Esophagus (tissue), 2 donors: ENCODE results near the gene SALL1. TPM values are rescaled to one million over a fixed set of nuclear protein-coding genes. Genes with fewer than 3 reads are reported as not detected.

Experiments used
- H3K27ac ChIP-seq, 2 donors: one replicate each; pipeline ENCODE4 v1.5.1; 2013; ENCODE audit warnings: low read depth in 2 of 2, mild to moderate bottlenecking in 2 of 2, inconsistent platforms in 1 of 2, low read length in 1 of 2, moderate library complexity in 1 of 2
- H3K27me3 ChIP-seq, 2 donors: one replicate each; pipeline ENCODE4 v1.6.1; 2013; ENCODE audit warnings: low read length in 2 of 2, control low read depth in 1 of 2, mild to moderate bottlenecking in 1 of 2; ENCODE audit not compliant: insufficient read depth in 2 of 2, control insufficient read depth in 1 of 2
- H3K36me3 ChIP-seq, 2 donors: one replicate each; pipeline ENCODE4 v1.6.1; 2013; ENCODE audit warnings: low read length in 1 of 2; ENCODE audit not compliant: control insufficient read depth in 2 of 2, insufficient read depth in 2 of 2
- H3K4me1 ChIP-seq, 2 donors: one replicate each; pipeline ENCODE4 v1.6.1; 2013; ENCODE audit warnings: low read length in 1 of 2; ENCODE audit not compliant: control insufficient read depth in 2 of 2, insufficient read depth in 2 of 2
- H3K4me3 ChIP-seq, 2 donors: one replicate each; pipeline ENCODE4 v1.5.1; 2013; ENCODE audit warnings: low read length in 2 of 2, mild to moderate bottlenecking in 2 of 2, low read depth in 1 of 2, moderate library complexity in 1 of 2
- H3K9me3 ChIP-seq, 2 donors: one replicate each; pipeline ENCODE4 v1.6.1; 2013; ENCODE audit warnings: mild to moderate bottlenecking in 2 of 2, low read depth in 1 of 2, low read length in 1 of 2, moderate library complexity in 1 of 2; ENCODE audit not compliant: control insufficient read depth in 2 of 2, insufficient read depth in 1 of 2
- WGBS, 2 donors: extraction: QIAGEN DNeasy Blood & Tissue Kit; methylation state at CpG; one replicate each; pipeline ENCODE4 v1.1.7; 2013; 5-methylcytosine and 5-hydroxymethylcytosine counted together
- polyA plus RNA-seq, 2 donors: library from polyadenylated mRNA; stranded (reverse); fragments of 200-250 nt; gene quantifications; one replicate each; pipeline ENCODE4 v1.2.3, GENCODE V29; 2013
- donor health status: healthy with polysubstance abuse.
- donor health status: Bipolar disorder and iron deficiency.

The SALL1 gene
- polyA plus RNA-seq, 2 donors: 0.02 TPM

DNA sequence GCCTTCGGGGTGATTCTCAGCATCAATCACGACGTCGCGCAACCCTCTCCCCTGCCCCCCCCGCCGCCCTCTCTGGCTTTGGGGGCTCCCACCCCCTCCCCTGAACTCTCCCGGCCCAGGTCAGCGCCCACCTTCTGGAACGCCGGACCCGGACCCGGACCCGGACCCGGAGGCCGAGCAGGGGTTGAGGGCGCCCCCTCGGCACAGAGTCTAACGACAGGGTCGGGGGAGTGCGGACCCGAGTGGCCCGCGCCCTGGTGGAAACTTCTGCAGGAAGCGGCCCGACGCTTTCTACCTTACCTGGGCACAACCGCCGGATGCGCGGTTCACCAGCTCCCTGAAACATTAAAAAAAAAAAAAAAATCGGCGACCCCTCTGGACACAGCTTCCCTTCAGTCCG is 16.2 kb downstream of the SALL1 start:
- H3K9me3 ChIP-seq: no peaks in the 10 kb centered on the region
- H3K27ac ChIP-seq: no peak overlapping the region
- WGBS, 2 donors: 36 to 37% methylated on average over 32 to 34 of the region's 34 CpGs
- H3K36me3 ChIP-seq: no peaks in the 10 kb centered on the region
- peaks cover 0 to 8% of the 10 kb centered on the region in 2 donors for H3K27me3 ChIP-seq
- H3K4me1 ChIP-seq: no peaks in the 10 kb centered on the region
- no peak overlapping the region for H3K4me3 ChIP-seq

DNA sequence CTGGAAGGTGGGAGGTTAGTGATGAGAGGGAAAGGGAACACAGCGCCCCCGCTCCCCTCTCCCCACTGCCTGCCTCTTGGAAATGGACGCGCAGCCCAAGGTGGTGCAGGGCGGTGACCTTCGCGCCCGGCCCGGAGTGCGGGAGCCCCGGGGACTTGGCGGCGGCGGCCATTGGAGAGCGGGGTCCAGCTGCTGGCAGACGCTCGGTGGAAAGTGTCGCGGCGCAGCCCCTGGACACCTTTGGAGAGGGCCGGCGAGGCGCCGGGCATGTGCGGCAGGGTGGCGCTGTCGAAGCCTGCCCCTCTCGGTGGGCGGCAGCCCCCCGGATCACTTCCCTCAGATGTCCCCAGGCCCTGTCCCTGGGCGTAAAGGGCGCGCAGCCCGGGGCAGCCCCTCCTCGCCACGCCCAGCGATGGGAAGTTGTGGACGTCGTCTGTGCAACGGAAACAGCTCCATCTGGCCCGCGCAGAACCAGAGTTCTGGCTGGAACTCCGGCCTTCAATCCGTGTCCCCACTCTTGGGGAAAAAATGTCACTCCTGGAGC is 16.7 kb downstream of the SALL1 start:
- WGBS, 2 donors: 6% methylated on average over 44 of the region's 44 CpGs
- Histone ChIP-seq H3K4me3 (no peak overlapping the region), H3K9me3 (no peaks in the 10 kb centered on the region), H3K4me1 (no peaks in the 10 kb centered on the region), H3K27ac (no peak overlapping the region), H3K27me3 (peaks cover 0 to 8% of the 10 kb centered on the region in 2 donors), H3K36me3 (no peaks in the 10 kb centered on the region)

DNA sequence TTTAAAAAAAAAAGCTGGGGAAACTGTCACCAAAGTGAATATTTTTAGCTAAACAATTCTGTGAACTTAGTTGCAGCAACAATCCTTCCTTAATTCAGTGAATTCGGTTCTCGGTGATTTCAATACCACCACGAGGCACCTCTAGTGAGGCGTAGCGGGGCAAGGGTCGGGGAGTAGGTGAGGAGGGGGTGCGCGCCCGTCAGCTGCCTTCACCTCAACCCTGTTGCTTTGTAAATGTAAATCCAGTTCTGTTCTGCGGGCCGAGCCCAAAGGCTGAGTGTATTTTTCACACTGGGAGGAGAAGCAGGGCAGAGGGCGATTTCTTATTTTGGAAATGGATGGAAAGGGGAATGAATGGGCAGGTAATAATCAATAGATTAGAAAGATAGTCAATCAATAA is 17.4 kb downstream of the SALL1 start:
- no peaks in the 10 kb centered on the region for H3K4me1 ChIP-seq
- H3K27ac ChIP-seq: no peak overlapping the region
- H3K4me3 ChIP-seq: no peak overlapping the region
- H3K9me3 ChIP-seq: no peaks in the 10 kb centered on the region
- no peaks in the 10 kb centered on the region for H3K36me3 ChIP-seq
- WGBS, 2 donors: 8 to 9% methylated on average over 12 of the region's 12 CpGs
- peaks cover 0 to 8% of the 10 kb centered on the region in 2 donors for H3K27me3 ChIP-seq

DNA sequence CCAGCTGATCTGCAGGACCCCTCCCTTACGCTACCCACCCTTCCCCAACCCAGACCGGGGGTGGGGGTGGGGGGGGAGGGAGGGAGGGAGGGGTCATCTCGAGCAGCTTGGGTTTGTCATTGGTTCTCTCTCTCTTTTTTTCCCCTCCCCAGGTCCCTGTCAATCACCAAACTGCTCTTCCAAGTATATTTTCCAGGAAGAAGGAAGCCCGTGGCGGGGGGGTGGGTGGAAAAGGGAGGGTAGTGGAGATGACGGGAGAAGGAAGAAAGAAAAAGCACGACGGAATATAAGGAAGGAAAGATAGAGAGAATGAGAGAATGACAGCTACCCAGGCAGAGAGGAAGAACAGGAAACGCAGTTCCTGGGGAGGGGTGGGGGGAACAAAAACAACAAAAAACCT is 17.9 kb downstream of the SALL1 start:
- WGBS, 2 donors: 8 to 10% methylated on average over 9 of the region's 9 CpGs
- no peaks in the 10 kb centered on the region for H3K9me3 ChIP-seq
- H3K4me1 ChIP-seq: no peaks in the 10 kb centered on the region
- peaks cover 0 to 8% of the 10 kb centered on the region in 2 donors for H3K27me3 ChIP-seq
- no peak overlapping the region for H3K4me3 ChIP-seq
- no peaks in the 10 kb centered on the region for H3K36me3 ChIP-seq
- H3K27ac ChIP-seq: no peak overlapping the region

DNA sequence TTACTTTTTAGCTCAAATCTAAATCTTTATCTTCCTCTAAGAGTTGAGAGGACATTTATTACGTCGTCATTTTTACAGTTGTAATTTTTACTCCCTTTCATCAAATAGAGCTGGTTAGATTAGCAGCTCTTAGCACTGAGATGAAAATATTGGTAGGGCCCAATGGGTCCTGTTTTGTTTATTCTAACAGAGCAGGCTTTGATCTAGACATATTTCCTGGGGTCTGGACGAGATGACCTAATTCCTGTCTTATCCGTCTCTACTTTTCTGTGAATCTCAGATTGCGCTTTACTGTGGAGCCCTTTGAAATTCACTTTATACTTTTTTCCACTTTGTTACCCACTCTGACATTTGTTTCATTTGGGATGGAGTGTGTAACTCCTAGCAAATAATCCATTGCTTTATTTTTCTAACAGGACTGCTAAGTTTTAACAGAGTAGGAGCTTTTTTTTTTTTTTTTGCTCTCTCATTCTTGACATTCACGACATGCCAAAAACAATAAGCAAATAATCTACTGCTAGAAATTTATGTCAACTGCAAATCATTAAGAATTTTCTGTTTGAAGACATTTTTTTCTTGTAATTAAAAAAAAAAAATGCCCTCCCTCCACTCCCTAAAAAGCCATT is 18.5 kb downstream of the SALL1 start:
- H3K27me3 ChIP-seq: peaks cover 0 to 6% of the 10 kb centered on the region in 2 donors
- WGBS, 2 donors: 60 to 62% methylated on average over 6 of the region's 6 CpGs
- H3K4me1 ChIP-seq: no peaks in the 10 kb centered on the region
- H3K36me3 ChIP-seq: no peaks in the 10 kb centered on the region
- no peaks in the 10 kb centered on the region for H3K9me3 ChIP-seq
- H3K27ac ChIP-seq: no peak overlapping the region
- H3K4me3 ChIP-seq: no peak overlapping the region

DNA sequence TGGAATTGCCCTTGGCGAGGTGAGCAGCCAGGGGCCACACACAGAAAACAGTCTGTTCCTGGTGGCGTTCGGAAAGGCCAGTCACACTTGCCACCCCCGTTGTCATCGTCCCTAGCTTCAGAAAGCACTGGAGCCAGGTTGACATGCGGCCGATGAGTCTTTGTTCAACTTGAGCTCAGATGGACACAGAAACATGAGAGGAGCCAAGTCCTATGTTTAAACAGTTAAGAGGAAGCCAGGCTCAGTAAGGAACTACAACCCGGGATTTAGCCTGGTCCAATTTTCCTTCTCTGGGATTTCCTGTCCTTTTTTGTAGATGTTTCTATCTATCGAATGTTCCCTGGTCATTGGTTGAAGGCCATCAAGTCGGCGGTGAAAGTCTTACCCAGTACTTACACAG is 19.5 kb downstream of the SALL1 start:
- Histone ChIP-seq H3K36me3 (no peaks in the 10 kb centered on the region), H3K27ac (no peak overlapping the region), H3K4me1 (no peaks in the 10 kb centered on the region), H3K27me3 (peaks cover 0 to 6% of the 10 kb centered on the region in 2 donors), H3K4me3 (no peak overlapping the region), H3K9me3 (no peaks in the 10 kb centered on the region)
- 83 to 84% methylated on average over 11 of the region's 11 CpGs for WGBS, 2 donors

DNA sequence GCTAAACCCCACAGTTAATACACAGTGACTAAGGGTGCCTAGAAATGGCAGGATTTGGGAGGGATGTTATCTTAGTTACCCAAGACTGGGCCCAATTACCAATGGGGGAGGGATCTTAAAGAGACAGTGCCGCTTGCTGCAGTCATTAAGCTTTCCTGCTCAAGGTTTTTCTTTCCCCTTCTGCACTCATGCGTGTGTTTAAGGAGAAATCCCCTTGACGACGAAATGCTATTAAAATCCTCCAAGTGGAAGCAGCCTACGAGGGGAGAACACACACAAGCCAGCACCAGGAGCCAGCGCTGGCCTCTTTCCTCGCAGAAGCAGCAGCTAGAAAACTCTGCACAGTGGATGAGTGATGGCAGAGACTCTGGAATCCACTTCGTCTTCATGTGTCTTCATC is 22.0 kb downstream of the SALL1 start:
- H3K27me3 ChIP-seq: no peaks in the 10 kb centered on the region
- no peaks in the 10 kb centered on the region for H3K36me3 ChIP-seq
- H3K9me3 ChIP-seq: no peaks in the 10 kb centered on the region
- WGBS, 2 donors: 45 to 52% methylated on average over 8 of the region's 8 CpGs
- no peak overlapping the region for H3K4me3 ChIP-seq
- H3K27ac ChIP-seq: no peak overlapping the region
- H3K4me1 ChIP-seq: no peaks in the 10 kb centered on the region

DNA sequence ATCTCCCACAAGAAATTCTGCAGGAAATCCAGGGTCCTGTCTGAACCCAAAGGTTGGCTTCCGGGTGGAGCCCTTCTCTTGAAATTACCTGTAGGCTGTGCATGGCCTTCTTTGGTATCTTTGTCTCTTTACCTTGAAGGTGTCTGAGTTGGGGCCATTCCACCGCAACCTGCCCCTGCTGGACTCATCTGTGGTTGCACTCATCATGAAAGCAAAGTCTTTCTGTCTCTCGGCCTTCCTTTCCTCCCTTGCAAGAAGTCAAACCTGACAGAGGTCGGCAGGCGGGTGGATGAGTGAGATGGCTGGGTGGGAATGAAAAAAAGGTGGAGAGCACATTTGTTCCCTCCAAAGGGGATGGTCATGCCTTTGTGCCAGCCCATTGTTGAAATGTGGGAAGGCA is 25.1 kb downstream of the SALL1 start:
- no peaks in the 10 kb centered on the region for H3K27me3 ChIP-seq
- H3K27ac ChIP-seq: no peak overlapping the region
- no peak overlapping the region for H3K4me3 ChIP-seq
- no peaks in the 10 kb centered on the region for H3K36me3 ChIP-seq
- WGBS, 2 donors: 70 to 79% methylated on average over 5 of the region's 5 CpGs
- H3K4me1 ChIP-seq: no peaks in the 10 kb centered on the region
- H3K9me3 ChIP-seq: no peaks in the 10 kb centered on the region

DNA sequence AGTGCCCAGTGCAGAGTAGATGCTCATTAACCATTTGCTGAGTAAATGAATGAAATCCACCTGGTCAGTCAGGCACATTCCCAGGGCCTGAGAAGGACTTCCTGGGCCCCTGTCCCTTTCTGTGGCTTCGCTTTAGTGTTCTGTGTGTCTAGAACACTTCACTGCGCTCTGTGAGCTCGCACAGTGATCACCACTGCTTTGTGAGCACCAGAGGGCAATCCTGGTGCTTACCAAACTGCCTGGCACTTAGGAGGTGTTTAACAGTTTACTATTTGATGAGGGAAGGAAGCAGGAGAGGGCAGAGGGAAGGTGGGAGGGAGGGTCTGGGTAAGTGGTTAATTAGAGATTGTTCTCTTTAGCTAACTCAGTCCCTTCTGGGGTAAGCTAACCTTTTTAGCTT is 26.2 kb downstream of the SALL1 start:
- WGBS, 2 donors: 69 to 90% methylated on average over 3 of the region's 3 CpGs
- no peaks in the 10 kb centered on the region for H3K9me3 ChIP-seq
- H3K27me3 ChIP-seq: no peaks in the 10 kb centered on the region

DNA sequence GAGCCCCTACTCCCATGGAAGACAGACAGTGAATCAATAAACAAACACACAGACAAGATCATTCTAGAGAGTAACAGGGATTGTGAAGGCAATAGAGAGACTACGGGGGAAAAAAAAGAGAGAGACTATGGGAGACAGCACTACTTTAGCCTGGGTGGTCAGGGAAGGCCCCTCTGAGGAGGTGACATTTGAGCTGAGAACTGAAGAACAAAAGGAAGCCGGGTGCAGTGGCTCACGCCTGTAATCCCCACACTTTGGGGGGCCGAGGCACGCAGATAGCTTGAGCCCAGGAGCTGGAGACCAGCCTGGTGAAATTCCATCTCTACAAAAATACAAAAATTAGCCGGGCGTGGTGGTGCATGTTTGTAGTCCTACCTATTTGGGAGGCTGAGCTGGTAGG is 29.2 kb downstream of the SALL1 start:
- no peaks in the 10 kb centered on the region for H3K36me3 ChIP-seq
- no peaks in the 10 kb centered on the region for H3K9me3 ChIP-seq
- H3K27ac ChIP-seq: no peak overlapping the region
- H3K4me1 ChIP-seq: no peaks in the 10 kb centered on the region
- H3K27me3 ChIP-seq: no peaks in the 10 kb centered on the region
- H3K4me3 ChIP-seq: no peak overlapping the region
- 47 to 53% methylated on average over 7 of the region's 7 CpGs for WGBS, 2 donors

More for the DNA sequence above, 26.2 kb downstream of the SALL1 start:
- no peaks in the 10 kb centered on the region for H3K4me1 ChIP-seq
- H3K36me3 ChIP-seq: no peaks in the 10 kb centered on the region
- no peak overlapping the region for H3K4me3 ChIP-seq
- H3K27ac ChIP-seq: no peak overlapping the region
